H1 (cell line): Measurements from ENCODE around the gene TACR2. TPM values are rescaled to one million over a fixed set of nuclear protein-coding genes. Genes with fewer than 3 reads are reported as not detected.

ENCODE experiments used
- CHD7 ChIP-seq: fragments of 300-600 bp; sonication (generic); IDR thresholded peaks from 2 replicates; pipeline ENCODE4 v1.7.1; 2012; ENCODE audit warnings: low read length, moderate library complexity, mild to moderate bottlenecking, inconsistent platforms; ENCODE audit not compliant: insufficient replicate concordance
- KDM4A ChIP-seq: IDR thresholded peaks from one replicate; pipeline ENCODE4 v1.7.1; 2012; ENCODE audit warnings: low read depth, mild to moderate bottlenecking, moderate library complexity, low read length, inconsistent platforms; ENCODE audit not compliant: severe bottlenecking
- RBBP5 ChIP-seq: IDR thresholded peaks from 2 replicates; pipeline ENCODE4 v1.7.1; 2012; ENCODE audit warnings: low read depth, mild to moderate bottlenecking, inconsistent platforms, low read length, moderate library complexity, borderline replicate concordance
- RNF2 ChIP-seq: fragments of 200-900, 300-1000 bp; sonication (generic); IDR thresholded peaks from 2 replicates; pipeline ENCODE4 v1.7.1; 2016; ENCODE audit warnings: borderline replicate concordance, low read depth, mild to moderate bottlenecking, antibody characterized with exemption, low read length; ENCODE audit not compliant: poor library complexity, severe bottlenecking; ENCODE audit errors: missing control alignments
- SIN3A ChIP-seq, 2 experiments: IDR thresholded peaks in 1 of 2; conservative IDR thresholded peaks in 1 of 2; 2 replicates each; pipeline ENCODE4 v1.6.1; 2011 to 2012; ENCODE audit warnings: low read length in 2 of 2, improper control_type of control experiment in 1 of 2, low read depth in 1 of 2, mild to moderate bottlenecking in 1 of 2
- SUZ12 ChIP-seq: fragments of 200-600 bp; sonication (generic); IDR thresholded peaks from 2 replicates; pipeline ENCODE4 v1.6.1; 2012; ENCODE audit warnings: mild to moderate bottlenecking, inconsistent platforms, low read length, moderate library complexity, mixed read lengths
- polyA plus RNA-seq, 7 experiments: library from polyadenylated mRNA; depleted of rRNA in 3 of 7; stranded (reverse) in 5 of 7; unstranded in 2 of 7; fragments of >200 nt in 5 of 7; fragments of 200-250 nt in 2 of 7; gene quantifications; 1 replicate in 5 of 7; 2 replicates in 1 of 7; 4 replicates in 1 of 7; pipeline versions ENCODE4 v1.2.1 to v1.2.3, GENCODE V29; 2011 to 2013; ENCODE audit warnings: missing spikeins in 2 of 7, mixed read lengths in 2 of 7
- total RNA-seq: library from RNA; stranded (reverse); fragmentation: NEBNext Ultra II Directional; extraction: Animal tissue kit (Norgen Biotek cat#: 25700); gene quantifications from 2 replicates; pipeline ENCODE4 v1.2.1, GENCODE V29; 2021

Gene TACR2
- total and polyA plus RNA-seq, 2 of the 8 experiments (the other 6 are each of a cell fraction or from before 2014, with no cell fraction given), result 0.06 TPM; not detected in 1

DNA sequence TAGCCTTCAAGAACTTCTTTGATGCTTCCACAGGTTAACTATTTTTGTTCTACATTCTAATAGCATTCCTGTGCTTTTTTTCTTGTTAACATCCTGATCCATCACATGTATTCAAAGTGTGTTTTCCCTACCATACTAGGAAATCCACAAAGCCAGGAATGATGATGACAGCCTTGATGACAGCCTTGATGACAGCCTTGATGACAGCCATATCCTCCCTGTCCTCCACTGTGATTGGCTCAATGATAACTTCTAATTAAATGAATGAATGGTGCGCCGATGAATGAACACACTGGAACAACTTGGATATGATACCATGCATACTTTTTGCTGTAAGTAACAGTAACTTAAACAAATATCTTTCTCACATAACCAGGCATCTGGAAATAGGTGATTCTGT, 8.3 kb upstream of the TACR2 start (continued):
- TF ChIP-seq CHD7, result no peak
- no peak for TF ChIP-seq RBBP5
- no peak for TF ChIP-seq SIN3A (conservative IDR thresholded peaks at IDR 0.05 in 1 of 2, IDR thresholded peaks at IDR 0.05 in 1 of 2; ENCODE audit: low read depth in 1 of 2, low read length in 2 of 2)
- TF ChIP-seq KDM4A, result no peak
- no peak for TF ChIP-seq SUZ12
- TF ChIP-seq RNF2, result no peak
